Astrocyte (in vitro differentiated cells and primary cell): ENCODE results near the gene TMEM87B. TPM values are rescaled to one million over a fixed set of nuclear protein-coding genes. Genes with fewer than 3 reads are reported as not detected.

ENCODE experiments used
- DNase-seq: peaks from one replicate; pipeline ENCODE4 v3.0.0-alpha.2; 2010; ENCODE audit warnings: low read depth
- FAIRE-seq: peaks from 2 replicates; lab custom pipeline; 2011; peaks lifted over from hg19 to GRCh38; lab: Jason Lieb, UNC
- H2AFZ ChIP-seq: 2 replicates; pipeline ENCODE4 v1.6.0; 2012; ENCODE audit warnings: low read depth, low read length, inconsistent platforms
- H3K27ac ChIP-seq: 2 replicates; pipeline ENCODE4 v1.5.1; 2011; ENCODE audit warnings: low read depth, low read length, inconsistent platforms
- H3K27me3 ChIP-seq: 2 replicates; pipeline ENCODE4 v1.6.0; 2011; ENCODE audit warnings: low read length, inconsistent platforms; ENCODE audit not compliant: insufficient read depth
- H3K36me3 ChIP-seq: 2 replicates; pipeline ENCODE4 v1.5.1; 2011; ENCODE audit warnings: low read length, inconsistent platforms; ENCODE audit not compliant: insufficient read depth
- H3K4me1 ChIP-seq: 2 replicates; pipeline ENCODE4 v1.5.1; 2011; ENCODE audit warnings: low read length, inconsistent platforms; ENCODE audit not compliant: insufficient read depth
- H3K4me2 ChIP-seq: 2 replicates; pipeline ENCODE4 v1.6.0; 2012; ENCODE audit warnings: low read length, inconsistent platforms
- H3K4me3 ChIP-seq: 2 replicates; pipeline ENCODE4 v1.5.1; 2011; ENCODE audit warnings: low read depth, mild to moderate bottlenecking, low read length, inconsistent platforms; ENCODE audit not compliant: insufficient read depth
- H3K79me2 ChIP-seq: 2 replicates; pipeline ENCODE4 v1.6.0; 2012; ENCODE audit warnings: mild to moderate bottlenecking, low read length, inconsistent platforms; ENCODE audit not compliant: insufficient read depth
- H3K9ac ChIP-seq: 2 replicates; pipeline ENCODE4 v1.6.0; 2012; ENCODE audit warnings: mild to moderate bottlenecking, low read length, inconsistent platforms
- H3K9me3 ChIP-seq: 2 replicates; pipeline ENCODE4 v1.5.1; 2012; ENCODE audit warnings: low read depth, mild to moderate bottlenecking, low read length, inconsistent platforms; ENCODE audit not compliant: insufficient read depth
- H4K20me1 ChIP-seq: 2 replicates; pipeline ENCODE4 v1.6.0; 2012; ENCODE audit warnings: low read length, inconsistent platforms; ENCODE audit not compliant: insufficient read depth
- H3K27ac Mint-ChIP-seq: one replicate; pipeline ENCODE4 v1.8.0; 2021; ENCODE audit warnings: mild to moderate bottlenecking, mixed read lengths; ENCODE audit not compliant: unreplicated experiment
- H3K27me3 Mint-ChIP-seq: one replicate; pipeline ENCODE4 v1.8.0; 2021; ENCODE audit warnings: low read depth, mixed read lengths; ENCODE audit not compliant: unreplicated experiment
- H3K36me3 Mint-ChIP-seq: one replicate; pipeline ENCODE4 v1.8.0; 2021; ENCODE audit warnings: low read depth, mixed read lengths; ENCODE audit not compliant: unreplicated experiment
- H3K4me1 Mint-ChIP-seq: one replicate; pipeline ENCODE4 v1.8.0; 2021; ENCODE audit warnings: low read depth, mixed read lengths; ENCODE audit not compliant: unreplicated experiment
- H3K4me3 Mint-ChIP-seq: one replicate; pipeline ENCODE4 v1.8.0; 2021; ENCODE audit warnings: mild to moderate bottlenecking, moderate library complexity, mixed read lengths; ENCODE audit not compliant: unreplicated experiment
- H3K9me3 Mint-ChIP-seq: one replicate; pipeline ENCODE4 v1.8.0; 2021; ENCODE audit warnings: mild to moderate bottlenecking, mixed read lengths; ENCODE audit not compliant: unreplicated experiment
- EZH2 ChIP-seq: IDR thresholded peaks from 2 replicates; pipeline ENCODE4 v1.6.1; 2012; ENCODE audit warnings: mild to moderate bottlenecking, low read length, inconsistent platforms; ENCODE audit not compliant: insufficient read depth
- total RNA-seq: library from RNA; stranded (reverse); gene quantifications from 2 replicates; pipeline ENCODE4 v1.2.1, GENCODE V29; 2021
- TF ChIP-seq, protein P1 (sequence below): IDR thresholded peaks from 2 replicates; pipeline ENCODE4 v1.5.1; 2011; ENCODE audit warnings: low read depth, mild to moderate bottlenecking, inconsistent platforms, low read length, moderate library complexity; ENCODE audit not compliant: insufficient read depth

Gene TMEM87B
- total RNA-seq, 1 donor from 2014 or later, result 27.2 TPM

DNA sequence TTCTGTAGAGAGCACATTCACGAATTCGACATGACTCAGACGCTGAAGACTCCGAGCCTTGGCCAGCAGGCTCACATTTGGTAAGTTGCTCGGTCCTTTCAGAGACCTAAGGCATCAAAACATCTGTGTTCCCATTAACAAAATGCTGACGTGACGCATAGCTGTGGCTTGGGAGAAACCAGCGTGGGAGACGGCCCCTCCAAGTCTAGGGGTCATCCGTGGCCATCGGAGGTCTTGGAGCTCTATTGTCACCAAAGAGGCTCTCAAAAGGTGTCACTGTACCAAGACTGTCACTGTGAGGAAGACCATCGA, 98.1 kb downstream of the TMEM87B start:
- Mint-ChIP-seq H3K4me1 (peaks cover 24% of the 10 kb centered on the region), H3K4me3 (no peak overlapping the region), H3K9me3 (no peaks in the 10 kb centered on the region), H3K27ac (no peak overlapping the region), H3K36me3 (peaks cover 2% of the 10 kb centered on the region), H3K27me3 (no peaks in the 10 kb centered on the region)
- Histone ChIP-seq H3K36me3 (no peaks in the 10 kb centered on the region), H3K27ac (no peak overlapping the region), H3K4me2 (no peak overlapping the region), H3K79me2 (no peaks in the 10 kb centered on the region), H3K4me1 (peaks cover 13% of the 10 kb centered on the region), H3K9me3 (no peaks in the 10 kb centered on the region), H3K9ac (no peak overlapping the region), H4K20me1 (no peaks in the 10 kb centered on the region), H2AFZ (no peak overlapping the region), H3K27me3 (no peaks in the 10 kb centered on the region), H3K4me3 (no peak overlapping the region)
- peak; percentile 22 for DNase-seq
- no peak for FAIRE-seq
- no peak for TF ChIP-seq EZH2
- TF ChIP-seq, protein P1, sequence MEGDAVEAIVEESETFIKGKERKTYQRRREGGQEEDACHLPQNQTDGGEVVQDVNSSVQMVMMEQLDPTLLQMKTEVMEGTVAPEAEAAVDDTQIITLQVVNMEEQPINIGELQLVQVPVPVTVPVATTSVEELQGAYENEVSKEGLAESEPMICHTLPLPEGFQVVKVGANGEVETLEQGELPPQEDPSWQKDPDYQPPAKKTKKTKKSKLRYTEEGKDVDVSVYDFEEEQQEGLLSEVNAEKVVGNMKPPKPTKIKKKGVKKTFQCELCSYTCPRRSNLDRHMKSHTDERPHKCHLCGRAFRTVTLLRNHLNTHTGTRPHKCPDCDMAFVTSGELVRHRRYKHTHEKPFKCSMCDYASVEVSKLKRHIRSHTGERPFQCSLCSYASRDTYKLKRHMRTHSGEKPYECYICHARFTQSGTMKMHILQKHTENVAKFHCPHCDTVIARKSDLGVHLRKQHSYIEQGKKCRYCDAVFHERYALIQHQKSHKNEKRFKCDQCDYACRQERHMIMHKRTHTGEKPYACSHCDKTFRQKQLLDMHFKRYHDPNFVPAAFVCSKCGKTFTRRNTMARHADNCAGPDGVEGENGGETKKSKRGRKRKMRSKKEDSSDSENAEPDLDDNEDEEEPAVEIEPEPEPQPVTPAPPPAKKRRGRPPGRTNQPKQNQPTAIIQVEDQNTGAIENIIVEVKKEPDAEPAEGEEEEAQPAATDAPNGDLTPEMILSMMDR, result no peak

DNA sequence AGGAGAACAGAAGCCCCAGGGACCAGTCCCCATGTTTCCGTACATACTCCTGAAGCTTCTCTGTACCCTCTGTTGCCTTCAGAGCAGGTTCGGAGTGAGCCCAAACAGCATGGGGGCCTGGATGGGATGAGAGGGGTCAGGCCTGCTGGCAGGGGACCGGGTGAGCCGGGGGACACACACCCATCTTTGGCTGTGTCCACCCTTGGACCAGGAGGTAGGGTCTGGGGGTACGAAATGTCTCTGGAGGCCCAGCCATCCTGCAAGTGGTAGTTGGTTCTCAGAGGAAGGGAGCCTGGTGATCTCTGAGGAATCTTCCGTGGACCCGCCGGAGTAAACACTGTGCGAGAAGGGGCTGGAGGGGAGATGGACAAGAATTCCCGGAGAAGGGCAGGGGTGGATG, 98.4 kb downstream of the TMEM87B start:
- no peaks in the 10 kb centered on the region for H3K79me2 ChIP-seq
- H3K9ac ChIP-seq, result no peak overlapping the region
- no peak overlapping the region for H3K27ac ChIP-seq
- H2AFZ ChIP-seq, result no peak overlapping the region
- Mint-ChIP-seq H3K36me3 (peaks cover 2% of the 10 kb centered on the region), H3K9me3 (no peaks in the 10 kb centered on the region), H3K27ac (no peak overlapping the region), H3K4me3 (no peak overlapping the region), H3K4me1 (peaks cover 24% of the 10 kb centered on the region), H3K27me3 (no peaks in the 10 kb centered on the region)
- FAIRE-seq (no peak), DNase-seq (no peak)
- H3K4me2 ChIP-seq, result no peak overlapping the region
- peaks cover 13% of the 10 kb centered on the region for H3K4me1 ChIP-seq
- H4K20me1 ChIP-seq, result no peaks in the 10 kb centered on the region
- no peaks in the 10 kb centered on the region for H3K9me3 ChIP-seq
- no peaks in the 10 kb centered on the region for H3K27me3 ChIP-seq
- no peaks in the 10 kb centered on the region for H3K36me3 ChIP-seq
- TF ChIP-seq, protein P1, result no peak
- TF ChIP-seq EZH2, result no peak
- H3K4me3 ChIP-seq, result no peak overlapping the region

DNA sequence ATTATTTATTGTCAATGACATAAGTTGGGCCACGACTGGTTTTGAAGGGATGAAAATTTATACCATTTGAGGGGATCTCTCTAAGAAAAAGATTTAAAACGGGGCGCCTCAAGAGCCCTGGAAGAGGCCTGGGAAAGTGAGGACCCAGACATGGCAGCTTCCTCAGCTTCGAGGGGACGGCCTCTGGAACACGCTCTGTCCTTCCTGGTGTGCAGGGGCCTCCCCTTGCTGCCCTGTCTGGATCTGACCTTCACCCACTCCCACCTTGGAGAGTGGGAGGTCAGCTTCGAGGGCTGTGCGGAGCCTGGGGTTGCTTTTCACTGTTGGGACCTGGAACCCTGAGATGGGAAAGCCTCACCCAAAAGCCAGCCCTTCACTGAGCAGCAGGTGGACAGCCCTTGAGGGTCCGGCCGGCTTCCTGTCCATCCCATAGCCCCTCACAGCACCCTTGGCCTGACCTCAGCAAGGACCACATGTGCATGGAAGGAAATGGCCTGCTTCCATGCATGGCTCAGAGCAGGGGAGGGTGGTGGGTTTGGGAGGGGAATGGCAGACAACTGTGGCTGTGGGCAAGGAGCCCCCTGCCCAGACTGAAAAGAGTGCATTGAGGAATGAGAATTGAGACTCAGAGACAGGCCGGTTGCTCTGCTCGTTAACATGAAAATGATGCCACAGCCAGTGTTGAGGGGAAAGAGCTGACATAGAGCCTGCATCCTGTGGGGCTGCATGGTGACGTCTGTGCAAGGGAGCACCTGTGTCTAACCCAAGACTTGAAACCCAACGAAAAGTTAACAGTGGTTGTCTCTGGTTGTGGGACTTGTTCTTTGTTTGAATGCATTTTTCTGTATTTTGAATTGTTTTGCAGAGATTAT, 99.4 kb downstream of the TMEM87B start:
- no peaks in the 10 kb centered on the region for H3K9me3 Mint-ChIP-seq
- TF ChIP-seq, protein P1, result no peak
- TF ChIP-seq EZH2, result no peak
- no peaks in the 10 kb centered on the region for H3K79me2 ChIP-seq
- DNase-seq, result no peak
- no peak for FAIRE-seq
- H3K4me3 ChIP-seq, result no peak overlapping the region
- H2AFZ ChIP-seq, result no peak overlapping the region
- H3K4me3 Mint-ChIP-seq, result no peak overlapping the region
- H3K9ac ChIP-seq, result no peak overlapping the region
- peaks cover 23% of the 10 kb centered on the region for H3K4me1 Mint-ChIP-seq
- H3K27me3 ChIP-seq, result no peaks in the 10 kb centered on the region
- H3K4me2 ChIP-seq, result no peak overlapping the region
- peaks cover 13% of the 10 kb centered on the region for H3K4me1 ChIP-seq
- no peak overlapping the region for H3K27ac ChIP-seq
- H3K27me3 Mint-ChIP-seq, result peaks cover 4% of the 10 kb centered on the region
- no peak overlapping the region for H3K27ac Mint-ChIP-seq
- H3K36me3 Mint-ChIP-seq, result peaks cover 2% of the 10 kb centered on the region
- no peaks in the 10 kb centered on the region for H3K36me3 ChIP-seq
- H3K9me3 ChIP-seq, result no peaks in the 10 kb centered on the region
- no peaks in the 10 kb centered on the region for H4K20me1 ChIP-seq
